ENCODE data around the gene MARK2.

DNA sequence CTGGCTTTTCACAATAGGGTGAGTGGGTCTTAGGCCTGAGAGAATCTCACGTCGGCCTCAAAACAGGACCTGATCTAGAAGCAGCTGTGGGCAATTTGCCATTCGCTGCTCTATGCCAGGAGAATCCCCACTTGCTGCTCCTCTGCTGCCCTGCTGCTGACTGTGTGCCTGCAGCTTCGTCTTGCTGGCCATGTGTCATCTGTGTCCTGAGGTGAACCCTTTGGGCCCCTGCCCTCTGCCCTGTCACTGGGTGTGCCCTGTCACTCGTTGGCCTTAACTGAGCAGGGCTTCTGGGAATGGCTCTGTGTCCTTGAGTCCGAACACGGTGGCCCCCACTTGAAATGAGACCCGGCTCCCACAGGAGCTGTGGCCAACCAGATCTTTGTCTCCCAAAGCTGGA, 106.1 kb downstream of the MARK2 start:
- TF ChIP-seq MEF2A (IDR thresholded peaks at IDR 0.05; ENCODE audit: borderline replicate concordance, low read depth) (no peak), GABPA (IDR thresholded peaks at IDR 0.05; ENCODE audit: low read depth) (no peak)
- TF ChIP-seq, protein P1, sequence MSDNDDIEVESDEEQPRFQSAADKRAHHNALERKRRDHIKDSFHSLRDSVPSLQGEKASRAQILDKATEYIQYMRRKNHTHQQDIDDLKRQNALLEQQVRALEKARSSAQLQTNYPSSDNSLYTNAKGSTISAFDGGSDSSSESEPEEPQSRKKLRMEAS (IDR thresholded peaks at IDR 0.05; ENCODE audit: low read depth) = no peak

Measured in SK-N-SH (cell line).